Skeletal muscle tissue (tissue), 4 donors: ENCODE results near the gene RASA3. TPM values are rescaled to one million over a fixed set of nuclear protein-coding genes. Genes with fewer than 3 reads are reported as not detected.

Experiments used
- H3K27ac ChIP-seq: one replicate; pipeline ENCODE4 v1.7.0; 2013; ENCODE audit warnings: mild to moderate bottlenecking, low read depth, low read length, inconsistent platforms
- H3K27me3 ChIP-seq, 3 donors: one replicate each; pipeline ENCODE4 v1.7.0; 2013; ENCODE audit warnings: low read length in 3 of 3; ENCODE audit not compliant: control insufficient read depth in 3 of 3, insufficient read depth in 3 of 3
- H3K36me3 ChIP-seq, 3 donors: one replicate each; pipeline ENCODE4 v1.7.0; 2013; ENCODE audit warnings: low read length in 3 of 3; ENCODE audit not compliant: control insufficient read depth in 3 of 3, insufficient read depth in 3 of 3
- H3K4me1 ChIP-seq, 3 donors: one replicate each; pipeline ENCODE4 v1.7.0; 2013; ENCODE audit warnings: low read length in 3 of 3, mild to moderate bottlenecking in 3 of 3; ENCODE audit not compliant: control insufficient read depth in 3 of 3, insufficient read depth in 3 of 3
- H3K4me3 ChIP-seq, 3 donors: one replicate each; pipeline ENCODE4 v1.7.0; 2013; ENCODE audit warnings: low read length in 3 of 3
- H3K9ac ChIP-seq, 3 donors: one replicate each; pipeline ENCODE4 v1.7.0; 2013; ENCODE audit warnings: low read length in 3 of 3, mild to moderate bottlenecking in 3 of 3, moderate library complexity in 2 of 3, low read depth in 1 of 3
- H3K9me3 ChIP-seq, 3 donors: one replicate each; pipeline ENCODE4 v1.7.0; 2013; ENCODE audit warnings: low read length in 3 of 3; ENCODE audit not compliant: control insufficient read depth in 3 of 3
- total RNA-seq: library from RNA; depleted of rRNA; stranded (reverse); fragments of >200 nt; gene quantifications from one replicate; pipeline ENCODE4 v1.2.3, GENCODE V29; 2014
- donor health status: Osteomylitis.

RASA3 gene
- total RNA-seq, 1 donor from 2014 or later = 14.1 TPM

- Histone ChIP-seq H3K36me3 (peaks cover 3 to 9% (median 5%) of the 10 kb centered on the region in 3 donors), H3K4me3 (peak overlapping the region in 1 of 3 donors; percentile 22), H3K27ac (no peak overlapping the region), H3K4me1 (peaks cover 43 to 69% (median 51%) of the 10 kb centered on the region in 3 donors), H3K9ac (peak overlapping the region in 1 of 3 donors; percentile 45), H3K27me3 (no peaks in the 10 kb centered on the region), H3K9me3 (no peaks in the 10 kb centered on the region)
Measured at GRCh38 chr13:114059946-114060860, 72.2 kb downstream of the RASA3 start.

GRCh38 chr13:114059428-114059827 is 73.0 kb downstream of the RASA3 start:
- no peaks in the 10 kb centered on the region for H3K9me3 ChIP-seq
- H3K4me1 ChIP-seq = peaks cover 35 to 68% (median 47%) of the 10 kb centered on the region in 3 donors
- H3K4me3 ChIP-seq = no peak overlapping the region
- peaks cover 6 to 16% (median 11%) of the 10 kb centered on the region in 3 donors for H3K36me3 ChIP-seq
- no peak overlapping the region for H3K27ac ChIP-seq
- H3K9ac ChIP-seq = no peak overlapping the region
- H3K27me3 ChIP-seq = no peaks in the 10 kb centered on the region

GRCh38 chr13:114058051-114058867 is 74.2 kb downstream of the RASA3 start:
- Histone ChIP-seq H3K27ac (no peak overlapping the region), H3K4me1 (peaks cover 24 to 58% (median 36%) of the 10 kb centered on the region in 3 donors), H3K27me3 (no peaks in the 10 kb centered on the region), H3K4me3 (no peak overlapping the region), H3K9me3 (no peaks in the 10 kb centered on the region), H3K9ac (no peak overlapping the region), H3K36me3 (peaks cover 6 to 16% (median 11%) of the 10 kb centered on the region in 3 donors)

GRCh38 chr13:114057166-114058050 is 75.0 kb downstream of the RASA3 start:
- Histone ChIP-seq H3K27ac (no peak overlapping the region), H3K9me3 (no peaks in the 10 kb centered on the region), H3K4me3 (no peak overlapping the region), H3K9ac (no peak overlapping the region), H3K4me1 (peaks cover 24 to 53% (median 30%) of the 10 kb centered on the region in 3 donors), H3K27me3 (no peaks in the 10 kb centered on the region), H3K36me3 (peaks cover 6 to 16% (median 11%) of the 10 kb centered on the region in 3 donors)

- H3K4me1 ChIP-seq = peaks cover 24 to 51% (median 29%) of the 10 kb centered on the region in 3 donors
- H3K27ac ChIP-seq = no peak overlapping the region
Measured at GRCh38 chr13:114056205-114057013, 76.0 kb downstream of the RASA3 start.

GRCh38 chr13:114055766-114056165 is 76.7 kb downstream of the RASA3 start:
- Histone ChIP-seq H3K4me1 (peaks cover 24 to 51% (median 29%) of the 10 kb centered on the region in 3 donors), H3K9me3 (no peaks in the 10 kb centered on the region), H3K9ac (peak overlapping the region in 1 of 3 donors; percentile 40), H3K27me3 (no peaks in the 10 kb centered on the region), H3K27ac (no peak overlapping the region), H3K4me3 (no peak overlapping the region), H3K36me3 (peaks cover 9 to 19% (median 14%) of the 10 kb centered on the region in 3 donors)

More at GRCh38 chr13:114056205-114057013, 76.0 kb downstream of the RASA3 start:
- no peaks in the 10 kb centered on the region for H3K27me3 ChIP-seq
- no peaks in the 10 kb centered on the region for H3K9me3 ChIP-seq
- peaks cover 9 to 19% (median 14%) of the 10 kb centered on the region in 3 donors for H3K36me3 ChIP-seq
- no peak overlapping the region for H3K4me3 ChIP-seq
- H3K9ac ChIP-seq = peak overlapping the region in 1 of 3 donors; percentile 40

- H3K4me3 ChIP-seq = peak overlapping the region in 1 of 3 donors; percentile 22
- no peaks in the 10 kb centered on the region for H3K27me3 ChIP-seq
- no peak overlapping the region for H3K27ac ChIP-seq
- H3K36me3 ChIP-seq = peaks cover 10 to 21% (median 14%) of the 10 kb centered on the region in 3 donors
- H3K4me1 ChIP-seq = peaks cover 17 to 45% (median 23%) of the 10 kb centered on the region in 3 donors
- no peak overlapping the region for H3K9ac ChIP-seq
- no peaks in the 10 kb centered on the region for H3K9me3 ChIP-seq
Measured at GRCh38 chr13:114054830-114055439, 77.5 kb downstream of the RASA3 start.

- Histone ChIP-seq H3K27me3 (no peaks in the 10 kb centered on the region), H3K36me3 (peaks cover 14 to 22% (median 15%) of the 10 kb centered on the region in 3 donors), H3K4me1 (peaks cover 12 to 39% (median 21%) of the 10 kb centered on the region in 3 donors), H3K9me3 (no peaks in the 10 kb centered on the region), H3K9ac (no peak overlapping the region), H3K27ac (no peak overlapping the region), H3K4me3 (no peak overlapping the region)
Measured at GRCh38 chr13:114054264-114054663, 78.2 kb downstream of the RASA3 start.
